GM06990 (cell line): ENCODE results near the gene LAMB1.
A peak's percentile ranks its signal among the peaks of the same experiment; 100 is the strongest.

ENCODE experiments used
- DNase-seq: peaks from one replicate; pipeline ENCODE4 v3.0.0-alpha.2; 2011; ENCODE audit not compliant: insufficient read length; ENCODE audit errors: extremely low read depth
- H3K27me3 ChIP-seq: replicated peaks from 2 replicates; pipeline ENCODE4 v1.6.0; 2011; ENCODE audit warnings: low read length; ENCODE audit not compliant: control insufficient read depth, insufficient read depth
- H3K36me3 ChIP-seq: 2 replicates; pipeline ENCODE4 v1.5.1; 2011; ENCODE audit warnings: low read length; ENCODE audit not compliant: control insufficient read depth, insufficient read depth
- H3K4me3 ChIP-seq: replicated peaks from 2 replicates; pipeline ENCODE4 v1.5.1; 2011; ENCODE audit warnings: low read depth, mild to moderate bottlenecking, control low read depth, low read length
- TF ChIP-seq, protein P1 (sequence below): IDR thresholded peaks from 2 replicates; pipeline ENCODE4 v1.5.1; 2011; ENCODE audit warnings: low read length, control low read depth, mild to moderate bottlenecking, inconsistent platforms; ENCODE audit not compliant: insufficient read depth, poor library complexity, severe bottlenecking

LAMB1 gene

DNA sequence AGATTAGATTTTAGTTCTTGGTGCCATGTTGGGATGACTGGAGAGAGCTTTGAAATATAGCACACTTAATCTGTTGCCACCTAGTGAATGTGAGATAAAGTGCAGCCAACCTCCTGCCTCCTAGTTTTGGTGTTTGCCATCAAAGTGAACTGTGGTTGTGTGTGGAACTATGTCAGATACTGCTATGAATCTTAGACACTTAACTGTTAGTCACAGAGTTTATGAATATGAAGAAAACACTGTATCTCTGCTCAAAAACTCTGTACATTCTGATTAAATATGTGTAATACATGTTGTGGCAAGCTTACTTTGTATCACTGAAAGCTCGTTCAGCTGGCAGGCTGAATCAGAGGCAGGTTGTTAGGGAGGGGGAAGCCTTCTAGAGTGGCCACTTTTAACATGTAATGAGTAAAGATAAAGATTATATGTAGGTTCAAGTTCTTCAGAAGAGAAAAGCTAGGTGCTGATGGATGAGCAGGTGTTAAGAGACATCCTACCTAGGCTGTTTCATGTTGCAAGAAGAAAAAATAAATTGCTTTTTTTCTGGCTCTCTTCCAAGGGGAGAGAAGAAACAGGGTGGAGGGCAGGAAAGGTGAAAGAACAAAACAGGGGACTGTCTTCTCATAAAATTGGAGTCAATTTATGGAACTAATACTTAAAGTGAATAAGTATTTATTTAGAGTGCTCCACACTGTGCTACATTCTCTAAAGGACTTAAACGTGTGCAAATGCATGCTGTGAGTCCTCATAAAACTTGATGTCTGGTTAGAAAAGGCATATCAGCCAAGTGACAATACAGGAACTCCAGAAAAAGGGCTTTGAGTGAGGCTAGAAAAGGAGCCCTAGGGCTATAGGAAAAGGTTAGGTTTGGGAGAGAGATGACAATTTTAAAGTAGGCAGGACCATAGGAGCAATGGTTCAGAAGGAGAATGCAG is 14.1 kb upstream of the LAMB1 start:
- no peaks in the 10 kb centered on the region for H3K36me3 ChIP-seq
- H3K27me3 ChIP-seq, result no peaks in the 10 kb centered on the region
- DNase-seq, result no peak
- H3K4me3 ChIP-seq, result no peak overlapping the region
- TF ChIP-seq, protein P1, sequence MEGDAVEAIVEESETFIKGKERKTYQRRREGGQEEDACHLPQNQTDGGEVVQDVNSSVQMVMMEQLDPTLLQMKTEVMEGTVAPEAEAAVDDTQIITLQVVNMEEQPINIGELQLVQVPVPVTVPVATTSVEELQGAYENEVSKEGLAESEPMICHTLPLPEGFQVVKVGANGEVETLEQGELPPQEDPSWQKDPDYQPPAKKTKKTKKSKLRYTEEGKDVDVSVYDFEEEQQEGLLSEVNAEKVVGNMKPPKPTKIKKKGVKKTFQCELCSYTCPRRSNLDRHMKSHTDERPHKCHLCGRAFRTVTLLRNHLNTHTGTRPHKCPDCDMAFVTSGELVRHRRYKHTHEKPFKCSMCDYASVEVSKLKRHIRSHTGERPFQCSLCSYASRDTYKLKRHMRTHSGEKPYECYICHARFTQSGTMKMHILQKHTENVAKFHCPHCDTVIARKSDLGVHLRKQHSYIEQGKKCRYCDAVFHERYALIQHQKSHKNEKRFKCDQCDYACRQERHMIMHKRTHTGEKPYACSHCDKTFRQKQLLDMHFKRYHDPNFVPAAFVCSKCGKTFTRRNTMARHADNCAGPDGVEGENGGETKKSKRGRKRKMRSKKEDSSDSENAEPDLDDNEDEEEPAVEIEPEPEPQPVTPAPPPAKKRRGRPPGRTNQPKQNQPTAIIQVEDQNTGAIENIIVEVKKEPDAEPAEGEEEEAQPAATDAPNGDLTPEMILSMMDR, result peak; percentile 36

- Histone ChIP-seq H3K4me3 (no peak overlapping the region), H3K27me3 (no peaks in the 10 kb centered on the region; the same call in 1 of the 2 replicates), H3K36me3 (no peaks in the 10 kb centered on the region)
- DNase-seq, result no peak
- TF ChIP-seq, protein P1, result no peak
These were observed 12.8 kb upstream of the LAMB1 start for GRCh38 chr7:108015740-108016139.

GRCh38 chr7:108014747-108015682 is 12.1 kb upstream of the LAMB1 start:
- Histone ChIP-seq H3K4me3 (no peak overlapping the region), H3K27me3 (no peaks in the 10 kb centered on the region; the same call in 1 of the 2 replicates), H3K36me3 (no peaks in the 10 kb centered on the region)
- TF ChIP-seq, protein P1, result no peak
- no peak for DNase-seq

GRCh38 chr7:108014215-108014614 is 11.3 kb upstream of the LAMB1 start:
- no peaks in the 10 kb centered on the region; the same call in 1 of the 2 replicates for H3K27me3 ChIP-seq
- DNase-seq, result no peak
- no peaks in the 10 kb centered on the region for H3K36me3 ChIP-seq
- TF ChIP-seq, protein P1, result no peak
- H3K4me3 ChIP-seq, result no peak overlapping the region

DNA sequence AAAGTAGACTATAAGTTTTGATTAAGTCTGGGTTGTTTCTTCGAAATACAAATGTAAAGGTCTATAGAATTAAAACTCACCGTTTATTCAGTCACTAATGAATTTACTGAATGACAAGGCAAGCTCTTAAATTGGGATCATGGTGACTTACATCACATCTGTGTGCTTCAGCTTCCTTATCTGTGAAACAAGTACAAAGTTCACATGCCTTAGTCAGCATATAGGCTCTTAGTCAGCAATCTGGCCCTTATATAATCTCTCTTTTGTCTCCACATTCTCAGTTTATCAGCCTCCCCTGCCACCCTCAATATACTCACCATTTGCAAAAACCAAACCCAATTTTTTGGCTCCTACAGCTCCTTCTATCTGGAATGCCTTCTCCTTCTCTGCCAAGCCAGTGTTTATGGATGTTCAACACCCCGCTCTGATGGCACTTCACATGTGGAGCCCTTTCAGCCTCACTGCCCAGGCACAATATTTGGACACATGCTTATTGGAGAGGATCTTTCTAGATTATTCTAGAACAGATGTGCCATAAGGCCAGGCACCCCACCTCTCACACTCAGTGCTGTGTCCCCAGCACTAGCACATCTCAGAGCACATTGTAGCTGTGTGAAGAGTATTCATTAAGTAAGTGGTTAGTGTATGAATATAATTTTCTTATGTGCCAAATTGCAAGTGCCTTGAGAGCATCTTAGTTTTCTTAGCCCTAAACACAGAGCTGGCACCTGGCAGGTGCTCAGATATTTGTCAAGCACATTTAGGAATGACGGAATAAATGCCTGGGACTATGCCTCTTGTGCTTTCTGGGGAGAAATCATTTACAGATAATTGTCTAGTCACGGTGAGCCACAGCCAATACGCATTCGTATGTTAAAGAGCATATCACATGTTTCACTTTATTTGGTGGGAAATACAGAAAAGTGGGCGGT is 9.8 kb upstream of the LAMB1 start:
- H3K27me3 ChIP-seq, result no peaks in the 10 kb centered on the region; the same call in none of the 2 replicates
- no peak for DNase-seq
- H3K36me3 ChIP-seq, result no peaks in the 10 kb centered on the region
- H3K4me3 ChIP-seq, result no peak overlapping the region
- TF ChIP-seq, protein P1, result no peak
